Hair follicle dermal papilla cell (primary cell): ENCODE results near the gene PYCR2. TPM values are rescaled to one million over a fixed set of nuclear protein-coding genes. Genes with fewer than 3 reads are reported as not detected.

ENCODE experiments used
- small RNA-seq: library from RNA; depleted of rRNA; stranded (forward); fragments of <200 nt; gene quantifications from one replicate; pipeline ENCODE3, GENCODE V24; 2012
- total RNA-seq: library from RNA; depleted of rRNA; stranded (reverse); fragments of >200 nt; gene quantifications from 2 replicates; pipeline ENCODE4 v1.2.3, GENCODE V29; 2012

Gene PYCR2
- total RNA-seq, result 54.4 and 55.5 TPM in 2 replicates

GRCh38 chr1:225923692-225924555, at the start of gene PYCR2:
Gene PYCR2 (minus strand): TSS chr1:225924250. CDS start chr1:225924110, 140 bp downstream.

GRCh38 chr1:225941187-225941941, 17.3 kb upstream of the PYCR2 start, which contains the start of gene LEFTY2:
Gene LEFTY2 (minus strand): TSS chr1:225941220. CDS start chr1:225941140, 80 bp downstream.

GRCh38 chr1:225888898-225889601, 35.0 kb downstream of the PYCR2 start, which contains the start of gene LEFTY1:
Gene LEFTY1 (minus strand): TSS chr1:225889146. CDS start chr1:225889066, 80 bp downstream.

GRCh38 chr1:225881959-225882693, 41.9 kb downstream of the PYCR2 start, which contains the start of gene TMEM63A:
Gene TMEM63A (minus strand): TSS chr1:225882380. CDS start chr1:225877580, 4,800 bp downstream.

Small RNA genes lying within 50 kb of the gene (small RNA-seq; reads per million reads assigned to genes)
- gene AL117348.1 (not detected), gene NDUFA3P3 (not detected)

Other genes starting within 250 kb of the PYCR2 start
- gene SRP9, start 146.4 kb downstream of the PYCR2 start, total RNA-seq, result 153 and 154 TPM in 2 replicates
- gene EPHX1, start 114.1 kb downstream of the PYCR2 start, total RNA-seq, result 59.4 and 81.8 TPM in 2 replicates
- gene TMEM63A, start 41.9 kb downstream of the PYCR2 start, total RNA-seq, result 32.4 and 38.5 TPM in 2 replicates
- gene LEFTY1, start 35.1 kb downstream of the PYCR2 start, total RNA-seq, result not detected in 2 replicates
- gene LEFTY2, start 17.0 kb upstream of the PYCR2 start, total RNA-seq, result not detected in 2 replicates
- 32.5 and 35.9 TPM in 2 replicates for gene SDE2, start 75.1 kb upstream of the PYCR2 start, total RNA-seq
- 85.8 and 101 TPM in 2 replicates for gene H3-3A, start 138.5 kb upstream of the PYCR2 start, total RNA-seq